ENCODE measurements around the gene TOX4.

DNA sequence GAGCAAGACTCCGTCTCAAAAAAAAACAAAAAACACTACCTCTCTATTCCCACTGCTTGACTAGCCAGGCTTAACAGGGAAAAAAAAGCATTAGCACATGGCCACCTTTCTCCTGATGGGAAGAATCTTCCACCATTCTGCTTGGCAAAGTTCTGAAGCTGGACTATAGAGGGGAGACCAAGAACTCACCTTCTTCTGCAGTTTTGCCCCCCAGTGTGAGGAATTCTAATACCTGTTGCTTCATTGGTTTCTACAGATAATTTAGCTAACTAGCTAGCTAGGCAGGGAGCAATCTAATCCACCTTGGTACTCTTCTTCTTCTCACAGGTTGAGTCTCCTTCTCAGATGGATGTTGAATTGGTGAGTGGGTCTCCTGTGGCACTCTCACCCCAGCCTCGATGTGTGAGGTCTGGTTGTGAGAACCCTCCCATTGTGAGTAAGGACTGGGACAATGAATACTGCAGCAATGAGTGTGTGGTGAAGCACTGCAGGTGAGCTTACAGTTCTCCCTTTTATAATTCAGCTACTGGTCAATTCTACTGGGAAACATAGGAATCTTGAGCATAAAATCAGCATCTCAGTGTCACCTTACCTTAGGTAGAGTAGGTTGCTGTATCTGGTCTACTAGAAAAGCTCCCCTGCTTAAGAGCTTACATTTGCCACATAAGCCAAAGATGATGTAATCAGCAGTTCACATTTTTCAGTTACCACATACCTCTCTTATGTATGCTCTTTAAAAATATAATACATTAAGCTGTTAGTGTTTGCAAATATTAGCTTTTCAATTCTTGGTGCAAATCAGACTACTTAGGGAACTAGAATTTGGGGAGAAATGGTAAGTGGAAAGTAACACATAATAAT is 18.1 kb downstream of the TOX4 start:
- TF ChIP-seq CTCF (IDR thresholded peaks at IDR 0.05; ENCODE audit: borderline replicate concordance, extremely low read depth, low read length, poor library complexity, severe bottlenecking) (no peak), EZH2 (IDR thresholded peaks at IDR 0.05; ENCODE audit: borderline replicate concordance, low read depth, low read length, severe bottlenecking) (no peak)
